ENCODE results near the gene ABAT. TPM values are rescaled to one million over a fixed set of nuclear protein-coding genes. Genes with fewer than 3 reads are reported as not detected.
"Not testable (repeated sequence)": the region's sequence is repeated elsewhere in the genome, so short reads cannot be mapped to it uniquely, and the experiment has no call there.

The ABAT gene
- total RNA-seq, 2 experiments from 2014 or later: 4.1 to 4.4 TPM

DNA sequence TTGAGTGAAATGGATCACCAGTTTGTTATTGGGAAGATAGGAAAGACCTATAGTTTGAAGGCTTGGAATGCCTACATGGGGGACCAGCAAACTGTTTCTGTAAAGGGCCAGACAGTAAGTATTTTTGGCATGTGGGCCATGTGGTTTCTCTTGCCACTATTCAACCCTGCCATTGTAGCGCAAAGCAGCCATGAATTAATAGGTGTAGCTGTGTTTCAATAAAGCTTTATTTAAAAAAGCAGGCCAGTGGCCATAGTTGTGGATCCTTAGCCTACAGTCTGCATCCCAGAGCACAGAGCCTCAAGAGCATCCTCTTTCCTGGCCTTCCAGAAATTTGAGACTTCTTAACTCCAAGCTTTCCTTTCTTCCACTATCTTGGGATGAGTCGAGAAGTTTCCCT is 29.3 kb downstream of the ABAT start:
- ChIA-PET CTCF (no interaction called here), POLR2A (no interaction called here)
- H3K4me1 ChIP-seq (ENCODE audit: insufficient read depth, low read length): no peaks in the 10 kb centered on the region
- DNase-seq: no peak
- H3K27ac ChIP-seq (ENCODE audit: low read depth in 1 of 2, low read length in 2 of 2): no peak overlapping the region
- H3K27me3 Mint-ChIP-seq: no peaks in the 10 kb centered on the region
- no peaks in the 10 kb centered on the region for H3K9me3 Mint-ChIP-seq
- no peaks in the 10 kb centered on the region for H3K36me3 ChIP-seq (ENCODE audit: insufficient read depth, low read length)
- H3K4me1 Mint-ChIP-seq (ENCODE audit: low read depth): no peaks in the 10 kb centered on the region
- no peaks in the 10 kb centered on the region for H3K9me3 ChIP-seq (ENCODE audit: control insufficient read depth in 1 of 2, insufficient read depth in 1 of 2, low read length in 2 of 2)
- intact Hi-C loops (cut with DNase I, micrococcal nuclease): no loop called here
- peaks cover 9% of the 10 kb centered on the region for H3K36me3 Mint-ChIP-seq (ENCODE audit: low read depth)
- TF ChIP-seq, protein P1, sequence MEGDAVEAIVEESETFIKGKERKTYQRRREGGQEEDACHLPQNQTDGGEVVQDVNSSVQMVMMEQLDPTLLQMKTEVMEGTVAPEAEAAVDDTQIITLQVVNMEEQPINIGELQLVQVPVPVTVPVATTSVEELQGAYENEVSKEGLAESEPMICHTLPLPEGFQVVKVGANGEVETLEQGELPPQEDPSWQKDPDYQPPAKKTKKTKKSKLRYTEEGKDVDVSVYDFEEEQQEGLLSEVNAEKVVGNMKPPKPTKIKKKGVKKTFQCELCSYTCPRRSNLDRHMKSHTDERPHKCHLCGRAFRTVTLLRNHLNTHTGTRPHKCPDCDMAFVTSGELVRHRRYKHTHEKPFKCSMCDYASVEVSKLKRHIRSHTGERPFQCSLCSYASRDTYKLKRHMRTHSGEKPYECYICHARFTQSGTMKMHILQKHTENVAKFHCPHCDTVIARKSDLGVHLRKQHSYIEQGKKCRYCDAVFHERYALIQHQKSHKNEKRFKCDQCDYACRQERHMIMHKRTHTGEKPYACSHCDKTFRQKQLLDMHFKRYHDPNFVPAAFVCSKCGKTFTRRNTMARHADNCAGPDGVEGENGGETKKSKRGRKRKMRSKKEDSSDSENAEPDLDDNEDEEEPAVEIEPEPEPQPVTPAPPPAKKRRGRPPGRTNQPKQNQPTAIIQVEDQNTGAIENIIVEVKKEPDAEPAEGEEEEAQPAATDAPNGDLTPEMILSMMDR (IDR thresholded peaks at IDR 0.05): no peak
- no peak overlapping the region for H3K27ac Mint-ChIP-seq
- ATAC-seq (ENCODE audit: poor library complexity): no peak
- H3K4me3 Mint-ChIP-seq: no peak overlapping the region
- H3K27me3 ChIP-seq (ENCODE audit: control insufficient read depth in 1 of 2, insufficient read depth in 2 of 2, low read length in 2 of 2): no peaks in the 10 kb centered on the region
- H3K4me3 ChIP-seq (ENCODE audit: low read length): no peak overlapping the region

DNA sequence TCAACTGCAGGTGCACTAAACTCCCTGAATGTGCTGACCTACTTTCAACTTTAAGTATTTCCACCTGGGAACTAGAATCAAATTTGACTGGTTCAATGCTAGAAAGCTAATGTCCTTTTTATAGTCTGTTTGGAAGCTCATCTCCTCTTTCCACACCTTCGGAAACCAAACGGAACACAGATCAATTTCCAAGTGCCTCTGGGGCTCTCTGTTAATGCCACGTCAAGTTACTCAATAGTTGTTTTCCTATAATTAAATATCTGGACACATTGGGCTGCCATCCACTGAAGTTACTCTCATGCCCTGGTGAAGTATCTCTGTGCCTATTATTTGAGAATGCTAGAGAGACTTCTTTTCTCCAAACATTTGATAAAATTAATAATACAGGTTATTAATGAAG is 29.7 kb downstream of the ABAT start:
- ChIA-PET CTCF (no interaction called here), POLR2A (no interaction called here)
- no peak for ATAC-seq (ENCODE audit: poor library complexity)
- DNase-seq: no peak
- Mint-ChIP-seq H3K36me3 (ENCODE audit: low read depth) (peaks cover 9% of the 10 kb centered on the region), H3K27me3 (no peaks in the 10 kb centered on the region), H3K9me3 (no peaks in the 10 kb centered on the region), H3K4me3 (no peak overlapping the region), H3K27ac (no peak overlapping the region), H3K4me1 (ENCODE audit: low read depth) (no peaks in the 10 kb centered on the region)
- no peaks in the 10 kb centered on the region for H3K36me3 ChIP-seq (ENCODE audit: insufficient read depth, low read length)
- H3K4me3 ChIP-seq (ENCODE audit: low read length): no peak overlapping the region
- no peaks in the 10 kb centered on the region for H3K27me3 ChIP-seq (ENCODE audit: control insufficient read depth in 1 of 2, insufficient read depth in 2 of 2, low read length in 2 of 2)
- no peaks in the 10 kb centered on the region for H3K9me3 ChIP-seq (ENCODE audit: control insufficient read depth in 1 of 2, insufficient read depth in 1 of 2, low read length in 2 of 2)
- TF ChIP-seq, protein P1 (IDR thresholded peaks at IDR 0.05): no peak
- H3K27ac ChIP-seq (ENCODE audit: low read depth in 1 of 2, low read length in 2 of 2): no peak overlapping the region
- no peaks in the 10 kb centered on the region for H3K4me1 ChIP-seq (ENCODE audit: insufficient read depth, low read length)
- intact Hi-C loops (cut with DNase I, micrococcal nuclease): no loop called here

DNA sequence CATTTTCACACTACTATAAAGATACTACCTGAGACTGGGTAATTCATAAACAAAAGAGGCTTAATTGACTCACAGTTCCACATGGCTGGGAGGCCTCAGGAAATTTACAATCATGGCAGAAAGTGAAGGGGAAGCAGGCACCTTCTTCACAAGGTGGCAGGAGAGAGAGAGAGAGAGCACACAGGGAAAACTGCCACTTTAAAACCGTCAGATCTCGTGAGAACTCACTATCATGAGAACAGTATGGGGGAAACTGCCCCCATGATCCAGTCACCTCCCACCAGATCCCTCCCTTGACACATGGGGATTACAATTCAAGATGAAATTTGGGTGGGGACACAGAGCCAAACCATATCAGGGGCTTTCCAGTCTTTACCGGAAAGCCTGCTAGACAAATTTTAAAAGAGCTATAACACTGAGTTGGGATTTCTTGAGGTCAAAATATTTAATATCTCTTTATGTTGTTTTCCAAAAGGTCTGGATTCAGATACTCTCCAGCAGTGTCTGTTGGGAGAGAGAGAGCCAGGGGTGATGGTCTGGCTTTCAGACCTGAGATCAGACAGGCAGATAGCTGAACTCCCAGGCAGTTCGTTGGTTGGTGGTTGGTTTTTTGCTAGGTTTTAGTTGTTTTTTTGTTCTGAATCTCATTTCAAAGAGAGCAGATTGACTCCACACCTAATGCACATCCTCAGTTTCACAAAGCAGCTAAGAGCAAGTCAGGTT is 30.8 kb downstream of the ABAT start:
- DNase-seq; intact Hi-C loops (cut with DNase I, micrococcal nuclease); POLR2A ChIA-PET; H3K4me1 ChIP-seq (ENCODE audit: insufficient read depth, low read length); H3K36me3 ChIP-seq (ENCODE audit: insufficient read depth, low read length); CTCF ChIA-PET; ATAC-seq (ENCODE audit: poor library complexity); H3K4me3 ChIP-seq (ENCODE audit: low read length); H3K27ac ChIP-seq (ENCODE audit: low read depth in 1 of 2, low read length in 2 of 2); H3K27ac Mint-ChIP-seq; H3K9me3 Mint-ChIP-seq; H3K4me3 Mint-ChIP-seq; H3K9me3 ChIP-seq (ENCODE audit: control insufficient read depth in 1 of 2, insufficient read depth in 1 of 2, low read length in 2 of 2); H3K27me3 ChIP-seq (ENCODE audit: control insufficient read depth in 1 of 2, insufficient read depth in 2 of 2, low read length in 2 of 2); H3K36me3 Mint-ChIP-seq (ENCODE audit: low read depth); H3K27me3 Mint-ChIP-seq; H3K4me1 Mint-ChIP-seq (ENCODE audit: low read depth): not testable (repeated sequence)

DNA sequence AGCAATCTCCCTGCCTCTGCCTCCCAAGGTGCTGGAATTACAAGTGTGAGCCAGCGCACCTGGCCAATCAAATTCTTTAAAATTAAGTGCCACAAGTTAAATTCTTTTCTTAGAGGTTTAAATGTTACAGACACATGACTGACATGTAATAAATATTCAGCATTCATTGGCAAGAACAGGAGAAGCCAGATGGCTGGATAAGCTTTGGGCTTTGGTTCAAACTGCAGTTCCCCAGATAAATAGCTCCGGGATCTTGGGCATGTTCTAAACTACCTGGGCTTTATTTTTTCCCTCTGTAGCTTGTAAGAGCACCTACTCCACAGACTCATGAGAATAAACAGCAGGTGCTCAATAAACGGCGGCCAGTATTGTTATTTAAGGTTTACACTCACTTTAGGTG is 34.1 kb downstream of the ABAT start:
- Mint-ChIP-seq H3K9me3 (no peaks in the 10 kb centered on the region), H3K36me3 (ENCODE audit: low read depth) (peaks cover 6% of the 10 kb centered on the region), H3K4me1 (ENCODE audit: low read depth) (no peaks in the 10 kb centered on the region), H3K27ac (no peak overlapping the region), H3K4me3 (no peak overlapping the region), H3K27me3 (no peaks in the 10 kb centered on the region)
- Histone ChIP-seq H3K9me3 (ENCODE audit: control insufficient read depth in 1 of 2, insufficient read depth in 1 of 2, low read length in 2 of 2) (no peaks in the 10 kb centered on the region), H3K36me3 (ENCODE audit: insufficient read depth, low read length) (no peaks in the 10 kb centered on the region), H3K4me1 (ENCODE audit: insufficient read depth, low read length) (no peaks in the 10 kb centered on the region), H3K27ac (ENCODE audit: low read depth in 1 of 2, low read length in 2 of 2) (no peak overlapping the region), H3K27me3 (ENCODE audit: control insufficient read depth in 1 of 2, insufficient read depth in 2 of 2, low read length in 2 of 2) (no peaks in the 10 kb centered on the region), H3K4me3 (ENCODE audit: low read length) (no peak overlapping the region)
- no peak for DNase-seq
- no peak for ATAC-seq (ENCODE audit: poor library complexity)
- POLR2A ChIA-PET: no interaction called here
- CTCF ChIA-PET: no interaction called here
- TF ChIP-seq, protein P1 (IDR thresholded peaks at IDR 0.05): no peak
- intact Hi-C loops (cut with DNase I, micrococcal nuclease): no loop called here
